GM21367 (cell line): ENCODE results near the gene DSG4.

ENCODE experiments used
- ATAC-seq: cut with Tn5 transposase; IDR thresholded peaks from one replicate; pipeline ENCODE4 v1.9.1; 2021; ENCODE audit not compliant: unreplicated experiment

DSG4 gene

DNA sequence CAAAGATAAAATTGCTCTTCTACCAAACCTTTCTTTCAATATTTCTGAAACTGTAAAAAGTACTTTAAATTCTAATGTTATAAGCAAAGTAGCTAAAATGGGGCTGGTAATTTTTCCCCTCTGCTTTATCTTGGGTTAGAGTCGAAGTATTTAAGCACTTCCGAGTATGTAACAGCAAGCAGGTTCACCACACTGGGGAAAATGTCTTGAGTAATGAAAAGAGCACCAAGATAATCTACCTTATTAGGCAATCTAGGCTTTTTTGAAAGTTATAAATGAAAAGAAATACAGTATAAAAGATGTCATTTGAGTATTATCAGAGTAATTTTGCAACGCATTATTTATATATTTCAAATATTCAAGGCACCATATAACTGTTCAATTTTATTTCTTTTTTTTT is 70.3 kb downstream of the DSG4 start:
- ATAC-seq: no peak

DNA sequence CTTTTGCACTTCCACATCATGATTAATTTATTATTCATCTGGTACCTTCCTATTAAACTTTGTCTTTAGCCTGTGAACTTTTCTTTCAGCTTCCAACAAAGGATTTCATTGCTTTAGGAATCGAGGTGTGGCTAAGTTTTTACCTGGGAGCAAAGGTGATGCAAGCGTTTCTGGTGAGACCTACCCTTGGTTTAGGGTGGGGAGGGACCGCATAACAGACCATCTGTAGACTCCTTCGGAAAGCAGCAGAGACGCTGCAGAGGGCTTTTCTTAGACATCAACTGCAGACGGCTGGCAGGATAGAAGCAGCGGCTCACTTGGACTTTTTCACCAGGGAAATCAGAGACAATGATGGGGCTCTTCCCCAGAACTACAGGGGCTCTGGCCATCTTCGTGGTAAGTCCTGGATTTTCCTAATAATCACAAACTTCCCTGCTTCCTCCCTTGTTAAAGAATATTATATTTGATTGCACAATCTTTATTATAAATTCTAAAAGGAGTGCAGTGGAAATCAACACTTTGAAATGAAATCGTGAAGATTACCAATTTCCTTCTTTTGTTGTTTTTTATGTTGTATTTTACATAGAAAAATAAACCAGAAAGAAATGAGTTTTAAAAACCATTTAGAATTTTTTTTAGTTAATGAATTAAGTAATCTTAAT is 71.1 kb downstream of the DSG4 start, which contains the start of gene DSG3:
TSS of gene DSG3 (plus strand) at position 212 of the 662 bp plus-strand sequence. CDS start at position 349, 137 bp downstream.
- no peak for ATAC-seq

DNA sequence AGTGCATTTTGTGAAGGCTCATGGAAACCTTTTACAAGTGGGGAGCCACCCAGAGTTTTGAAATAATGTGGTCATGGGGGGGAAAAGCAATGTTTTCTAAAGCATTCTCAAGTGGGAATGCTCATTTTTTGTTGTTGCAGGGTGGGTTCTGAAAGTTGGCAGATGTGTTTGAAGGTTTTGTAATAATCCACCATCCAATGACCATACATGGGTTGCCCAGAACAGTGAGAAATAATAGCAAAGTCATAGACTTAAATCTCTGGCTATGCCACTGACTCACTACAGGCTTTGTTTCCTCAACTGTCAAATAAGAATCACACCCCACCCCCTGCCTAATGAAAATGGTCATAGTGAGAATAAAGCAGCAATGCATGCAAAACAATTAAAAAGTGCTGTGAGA is 73.8 kb downstream of the DSG4 start:
- ATAC-seq: no peak

DNA sequence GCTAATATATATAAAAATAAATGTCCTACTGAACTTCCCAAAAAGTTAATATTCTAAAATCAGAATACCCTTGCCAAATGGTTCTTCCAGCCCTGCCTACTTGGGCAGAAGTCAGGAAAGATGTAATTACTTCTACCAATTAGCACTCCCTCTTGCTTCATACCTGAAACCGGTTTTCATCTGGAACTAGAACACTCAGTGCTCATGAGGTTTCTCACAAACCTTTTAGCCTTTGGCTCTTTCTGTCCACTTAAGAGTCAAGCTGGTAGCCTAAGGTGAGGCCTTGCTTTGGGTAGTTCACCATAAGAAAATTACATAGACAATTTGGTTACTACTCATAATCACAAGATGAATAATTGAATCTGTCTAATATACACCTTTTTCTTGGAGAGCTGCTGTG is 75.0 kb downstream of the DSG4 start:
- ATAC-seq: no peak

DNA sequence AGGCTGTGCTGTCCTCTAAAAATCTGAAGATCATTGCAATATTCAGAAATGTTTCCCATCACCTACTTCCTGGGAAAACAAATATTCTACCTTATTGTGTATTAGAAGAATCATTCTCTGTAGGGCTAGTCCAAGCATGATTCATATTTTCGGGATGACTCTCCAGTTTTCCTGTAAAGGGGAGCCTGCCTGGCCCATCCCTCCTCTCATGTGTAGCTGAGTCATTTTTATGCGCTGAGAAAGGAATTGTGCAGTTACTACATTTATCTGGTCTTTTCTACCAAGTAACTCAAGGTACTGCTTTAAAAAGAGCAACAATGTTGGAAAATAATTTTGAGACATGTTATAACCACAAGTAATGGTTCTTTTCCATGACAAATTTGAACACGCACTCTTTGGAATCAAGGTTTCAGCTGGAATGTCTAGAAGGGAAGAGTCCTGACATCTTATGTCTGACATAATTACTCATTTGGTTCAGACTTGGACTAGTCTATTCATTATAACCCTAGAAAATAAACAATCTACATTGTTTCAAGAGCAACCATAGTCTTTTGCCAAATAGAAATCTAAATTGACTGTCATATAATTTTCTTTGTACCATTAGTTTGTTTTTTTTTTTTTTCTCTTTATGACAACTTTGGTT is 77.6 kb downstream of the DSG4 start:
- no peak for ATAC-seq
